Keratinocyte (primary cell): Measurements from ENCODE around the gene IWS1. TPM values are rescaled to one million over a fixed set of nuclear protein-coding genes. Genes with fewer than 3 reads are reported as not detected.

ENCODE experiments used
- DNase-seq: peaks from one replicate; pipeline ENCODE4 v3.0.0-alpha.2; 2011; ENCODE audit warnings: low read depth, missing footprints, low spot score
- FAIRE-seq: peaks from 2 replicates; lab custom pipeline; 2011; peaks lifted over from hg19 to GRCh38; lab: Jason Lieb, UNC
- H2AFZ ChIP-seq: 2 replicates; pipeline ENCODE4 v1.6.0; 2012; ENCODE audit warnings: low read length, control low read depth, inconsistent platforms; ENCODE audit not compliant: control insufficient read depth
- H3K27ac ChIP-seq: 2 replicates; pipeline ENCODE4 v1.5.1; 2011; ENCODE audit warnings: low read length; ENCODE audit not compliant: control insufficient read depth, insufficient read depth
- H3K27me3 ChIP-seq: 3 replicates; pipeline ENCODE4 v1.6.0; 2011; ENCODE audit warnings: low read length; ENCODE audit not compliant: control insufficient read depth, insufficient read depth; ENCODE audit errors: extremely low read depth
- H3K36me3 ChIP-seq, 2 experiments: 2 replicates in 1 of 2; 3 replicates in 1 of 2; pipeline ENCODE4 v1.5.1; 2011; ENCODE audit warnings: low read length in 2 of 2, mild to moderate bottlenecking in 1 of 2; ENCODE audit not compliant: control insufficient read depth in 2 of 2, insufficient read depth in 2 of 2; ENCODE audit errors: extremely low read depth in 1 of 2
- H3K4me1 ChIP-seq: 3 replicates; pipeline ENCODE4 v1.5.1; 2011; ENCODE audit warnings: low read length; ENCODE audit not compliant: control insufficient read depth, insufficient read depth; ENCODE audit errors: extremely low read depth
- H3K4me2 ChIP-seq: 3 replicates; pipeline ENCODE4 v1.6.0; 2011; ENCODE audit warnings: low read depth, low read length; ENCODE audit not compliant: control insufficient read depth, insufficient read depth; ENCODE audit errors: extremely low read depth
- H3K4me3 ChIP-seq, 3 experiments: fragments of 200-600 bp in 1 of 3; sonication (generic) in 1 of 3; 2 replicates in 2 of 3; 3 replicates in 1 of 3; pipeline ENCODE4 v1.5.1; 2011 to 2016; ENCODE audit warnings: low read length in 3 of 3, mild to moderate bottlenecking in 3 of 3, control low read depth in 2 of 3, inconsistent platforms in 1 of 3, low read depth in 1 of 3, mixed read lengths in 1 of 3, mixed run types in 1 of 3, moderate library complexity in 1 of 3; ENCODE audit not compliant: control insufficient read depth in 2 of 3, insufficient read depth in 2 of 3; ENCODE audit errors: extremely low read depth in 1 of 3
- H3K79me2 ChIP-seq: 2 replicates; pipeline ENCODE4 v1.6.0; 2012; ENCODE audit warnings: low read length; ENCODE audit not compliant: control insufficient read depth, insufficient read depth
- H3K9ac ChIP-seq: 3 replicates; pipeline ENCODE4 v1.6.0; 2011; ENCODE audit warnings: low read length; ENCODE audit not compliant: control insufficient read depth, insufficient read depth; ENCODE audit errors: extremely low read depth
- H3K9me1 ChIP-seq: 3 replicates; pipeline ENCODE4 v1.6.0; 2011; ENCODE audit warnings: low read length; ENCODE audit not compliant: control insufficient read depth, insufficient read depth; ENCODE audit errors: extremely low read depth
- H3K9me3 ChIP-seq: 2 replicates; pipeline ENCODE4 v1.5.1; 2012; ENCODE audit warnings: low read depth, low read length; ENCODE audit not compliant: control insufficient read depth
- H4K20me1 ChIP-seq: 3 replicates; pipeline ENCODE4 v1.6.0; 2011; ENCODE audit warnings: low read length; ENCODE audit not compliant: control insufficient read depth, insufficient read depth; ENCODE audit errors: extremely low read depth
- CTCF ChIP-seq, 3 experiments: IDR thresholded peaks in 1 of 3; conservative IDR thresholded peaks in 1 of 3; optimal IDR thresholded peaks in 1 of 3; 2 replicates in 2 of 3; 3 replicates in 1 of 3; pipeline versions ENCODE3 to v1.5.1; 2011; ENCODE audit warnings: low read length in 3 of 3, mild to moderate bottlenecking in 3 of 3, moderate library complexity in 2 of 3, control low read depth in 1 of 3, inconsistent platforms in 1 of 3; ENCODE audit not compliant: insufficient read depth in 2 of 3; ENCODE audit errors: extremely low read depth in 1 of 3
- EZH2 ChIP-seq: IDR thresholded peaks from one replicate; pipeline ENCODE4 v1.6.1; 2012; ENCODE audit warnings: inconsistent platforms, mild to moderate bottlenecking, low read length, moderate library complexity
- dilution Hi-C: fragments of 300-500 bp; cut with MboI; formaldehyde crosslinking; loops from one replicate; pipeline ENCODE4 v1.7.0; 2020; ENCODE audit warnings: low sequenced_read_pairs; ENCODE audit not compliant: extremely low pct_ligation_motif_present
- polyA plus RNA-seq, 5 experiments: library from polyadenylated mRNA; depleted of rRNA in 3 of 5; stranded (reverse) in 3 of 5; stranded (forward) in 1 of 5; unstranded in 1 of 5; fragments of >200 nt; gene quantifications; 1 replicate in 1 of 5; 2 replicates in 3 of 5; 3 replicates in 1 of 5; pipeline versions ENCODE4 v1.2.1 to v1.2.3, GENCODE V29; 2011 to 2012; ENCODE audit warnings: missing spikeins in 2 of 5, low read depth in 1 of 5, low replicate concordance in 1 of 5

Gene IWS1
- polyA plus RNA-seq, 1 donor (not counting 4 experiments of a cell fraction or from before 2014, with no cell fraction given) = 52.0 TPM

- Histone ChIP-seq H3K9me1 (no peaks in the 10 kb centered on the region), H3K36me3 (peaks cover 5 to 7% of the 10 kb centered on the region in 2 experiments), H3K9ac (no peak overlapping the region), H3K4me1 (peaks cover 10% of the 10 kb centered on the region), H3K27me3 (no peaks in the 10 kb centered on the region), H3K27ac (no peak overlapping the region), H3K4me2 (no peak overlapping the region), H3K9me3 (no peaks in the 10 kb centered on the region), H4K20me1 (no peaks in the 10 kb centered on the region), H3K79me2 (peaks cover 76% of the 10 kb centered on the region), H3K4me3 (no peak overlapping the region), H2AFZ (no peak overlapping the region)
- no peak for FAIRE-seq
- no peak for DNase-seq
- dilution Hi-C loops = no loop called here
- no peak for TF ChIP-seq CTCF (optimal IDR thresholded peaks at IDR 0.05 in 1 of 3, IDR thresholded peaks at IDR 0.05 in 1 of 3, conservative IDR thresholded peaks at IDR 0.05 in 1 of 3; ENCODE audit: extremely low read depth in 1 of 3, insufficient read depth in 2 of 3, low read length in 3 of 3)
- no peak for TF ChIP-seq EZH2
Observed at GRCh38 chr2:127523269-127523939, 2.9 kb downstream of the IWS1 start.

GRCh38 chr2:127520424-127520823 is 5.9 kb downstream of the IWS1 start:
- Histone ChIP-seq H3K4me1 (no peaks in the 10 kb centered on the region), H3K27ac (no peak overlapping the region), H3K36me3 (peaks cover 15 to 16% of the 10 kb centered on the region in 2 experiments), H3K4me2 (no peak overlapping the region), H3K9me3 (no peaks in the 10 kb centered on the region), H3K9me1 (no peaks in the 10 kb centered on the region), H3K79me2 (peaks cover 98% of the 10 kb centered on the region), H3K4me3 (no peak overlapping the region), H4K20me1 (peaks cover 6% of the 10 kb centered on the region), H3K9ac (no peak overlapping the region), H3K27me3 (no peaks in the 10 kb centered on the region), H2AFZ (no peak overlapping the region)
- FAIRE-seq (no peak), DNase-seq (no peak)
- TF ChIP-seq EZH2 (no peak), CTCF (optimal IDR thresholded peaks at IDR 0.05 in 1 of 3, IDR thresholded peaks at IDR 0.05 in 1 of 3, conservative IDR thresholded peaks at IDR 0.05 in 1 of 3; ENCODE audit: extremely low read depth in 1 of 3, insufficient read depth in 2 of 3, low read length in 3 of 3) (no peak)
- dilution Hi-C loops = no loop called here
